ACC112 (cell line): ENCODE measurements around the gene CADPS2.
"Not testable (repeated sequence)": the region's sequence is repeated elsewhere in the genome, so short reads cannot be mapped to it uniquely, and the experiment has no call there.

Source experiments
- H2AFZ ChIP-seq: fragments of 200-600 bp; sonication (generic); one replicate; pipeline ENCODE4 v1.6.0; 2017; ENCODE audit warnings: antibody characterized with exemption, low read length; ENCODE audit not compliant: unreplicated experiment
- H3K27ac ChIP-seq: fragments of 200-600 bp; sonication (generic); 2 replicates; pipeline ENCODE4 v1.5.1; 2014; ENCODE audit warnings: low read depth, mild to moderate bottlenecking, antibody characterized with exemption, low read length, moderate library complexity
- H3K27me3 ChIP-seq: fragments of 200-600 bp; sonication (generic); 2 replicates; pipeline ENCODE4 v1.6.1; 2014; ENCODE audit warnings: mild to moderate bottlenecking, antibody characterized with exemption, low read length, moderate library complexity, mixed read lengths; ENCODE audit not compliant: insufficient read depth
- H3K36me3 ChIP-seq: fragments of 200-600 bp; sonication (generic); 2 replicates; pipeline ENCODE4 v1.6.1; 2016; ENCODE audit warnings: mild to moderate bottlenecking, antibody characterized with exemption, low read length, moderate library complexity, mixed read lengths; ENCODE audit not compliant: insufficient read depth
- H3K4me1 ChIP-seq: fragments of 200-600 bp; sonication (generic); one replicate; pipeline ENCODE4 v1.6.1; 2016; ENCODE audit warnings: low read length, mixed read lengths; ENCODE audit not compliant: insufficient read depth, unreplicated experiment, control insufficient read depth
- H3K4me3 ChIP-seq: fragments of 200-600 bp; sonication (generic); 2 replicates; pipeline ENCODE4 v1.5.1; 2014; ENCODE audit warnings: mild to moderate bottlenecking, low read depth, low read length
- H3K79me2 ChIP-seq: fragments of 200-600 bp; sonication (generic); one replicate; pipeline ENCODE4 v1.6.0; 2016; ENCODE audit warnings: low read length; ENCODE audit not compliant: control insufficient read depth, unreplicated experiment, insufficient read depth

The CADPS2 gene

DNA sequence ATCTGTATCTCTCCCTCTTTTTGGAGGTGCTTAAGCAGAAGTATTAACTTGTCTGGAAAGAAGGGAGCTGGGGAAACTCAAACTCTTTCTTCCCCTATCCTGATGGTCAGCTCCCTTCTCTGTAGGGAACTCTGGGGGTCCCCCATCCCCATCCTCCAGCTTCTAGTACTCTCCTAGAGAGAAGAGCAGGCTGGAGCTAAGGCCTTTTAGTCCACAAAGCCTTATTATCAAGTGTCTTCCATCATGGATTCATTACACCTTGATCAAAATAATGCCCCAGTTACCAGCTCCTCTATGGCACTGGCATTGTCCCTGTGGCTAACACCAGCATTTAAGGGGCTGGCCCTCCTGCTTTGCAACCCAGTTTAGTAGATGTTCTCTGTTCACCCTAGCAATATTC, 35.7 kb downstream of the CADPS2 start:
- no peaks in the 10 kb centered on the region for H3K79me2 ChIP-seq
- no peaks in the 10 kb centered on the region for H3K4me1 ChIP-seq
- H3K27ac ChIP-seq, result no peak overlapping the region
- no peak overlapping the region for H2AFZ ChIP-seq
- no peaks in the 10 kb centered on the region for H3K27me3 ChIP-seq
- no peak overlapping the region for H3K4me3 ChIP-seq
- H3K36me3 ChIP-seq, result no peaks in the 10 kb centered on the region

DNA sequence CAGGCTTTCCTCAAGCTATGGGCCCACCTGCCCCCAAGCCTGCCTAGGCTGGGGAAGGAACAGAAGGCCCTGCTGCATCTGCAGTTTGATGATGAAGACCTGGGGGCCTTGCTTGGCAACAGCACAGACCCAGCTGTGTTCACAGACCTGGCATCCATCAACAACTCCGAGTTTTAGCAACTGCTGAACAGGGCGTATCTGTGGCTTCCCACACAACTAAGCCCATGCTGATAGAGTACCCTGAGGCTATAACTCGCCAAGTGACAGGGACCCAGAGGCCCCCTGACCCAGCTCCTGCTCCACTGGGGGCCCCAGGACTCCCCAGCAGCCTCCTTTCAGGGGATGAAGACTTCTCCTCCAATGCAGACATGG, 36.3 kb downstream of the CADPS2 start:
- H3K36me3 ChIP-seq, result no peaks in the 10 kb centered on the region
- H2AFZ ChIP-seq, result no peak overlapping the region
- no peaks in the 10 kb centered on the region for H3K27me3 ChIP-seq
- no peaks in the 10 kb centered on the region for H3K79me2 ChIP-seq
- no peaks in the 10 kb centered on the region for H3K4me1 ChIP-seq
- no peak overlapping the region for H3K4me3 ChIP-seq
- H3K27ac ChIP-seq, result no peak overlapping the region

DNA sequence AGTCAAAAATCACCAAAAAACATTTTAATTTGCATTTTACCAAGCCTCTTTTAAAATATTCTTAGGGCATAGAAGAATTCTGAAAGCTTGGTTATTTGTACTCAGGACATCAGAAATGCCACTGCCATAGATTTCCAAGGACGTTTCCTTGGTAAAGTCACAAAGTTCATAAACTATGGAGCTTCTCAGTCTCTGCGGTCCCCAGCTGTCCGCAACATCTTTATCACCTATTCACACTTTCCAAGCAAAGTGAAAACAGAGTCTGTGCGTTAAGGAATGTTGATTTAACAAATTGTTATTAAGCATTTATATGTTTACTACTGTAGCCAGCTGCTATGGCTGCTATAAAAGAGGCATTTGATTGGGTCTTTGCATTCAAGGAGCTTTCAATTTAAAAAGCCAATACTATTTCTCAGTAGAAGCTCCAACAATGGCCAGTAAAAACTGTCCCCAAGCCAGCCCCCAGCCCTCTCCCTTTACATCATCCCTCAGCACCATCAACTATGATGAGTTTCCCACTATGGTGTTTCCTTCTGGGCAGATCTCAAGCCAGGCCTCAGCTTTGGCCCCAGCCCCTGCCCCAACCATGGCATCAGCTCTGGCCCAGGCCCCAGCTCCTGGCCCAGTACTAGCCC, 36.8 kb downstream of the CADPS2 start:
- Histone ChIP-seq H3K79me2 (no peaks in the 10 kb centered on the region), H3K27me3 (no peaks in the 10 kb centered on the region), H3K36me3 (no peaks in the 10 kb centered on the region), H2AFZ (no peak overlapping the region), H3K4me3 (no peak overlapping the region), H3K4me1 (peaks cover under 1% of the 10 kb centered on the region), H3K27ac (no peak overlapping the region)

DNA sequence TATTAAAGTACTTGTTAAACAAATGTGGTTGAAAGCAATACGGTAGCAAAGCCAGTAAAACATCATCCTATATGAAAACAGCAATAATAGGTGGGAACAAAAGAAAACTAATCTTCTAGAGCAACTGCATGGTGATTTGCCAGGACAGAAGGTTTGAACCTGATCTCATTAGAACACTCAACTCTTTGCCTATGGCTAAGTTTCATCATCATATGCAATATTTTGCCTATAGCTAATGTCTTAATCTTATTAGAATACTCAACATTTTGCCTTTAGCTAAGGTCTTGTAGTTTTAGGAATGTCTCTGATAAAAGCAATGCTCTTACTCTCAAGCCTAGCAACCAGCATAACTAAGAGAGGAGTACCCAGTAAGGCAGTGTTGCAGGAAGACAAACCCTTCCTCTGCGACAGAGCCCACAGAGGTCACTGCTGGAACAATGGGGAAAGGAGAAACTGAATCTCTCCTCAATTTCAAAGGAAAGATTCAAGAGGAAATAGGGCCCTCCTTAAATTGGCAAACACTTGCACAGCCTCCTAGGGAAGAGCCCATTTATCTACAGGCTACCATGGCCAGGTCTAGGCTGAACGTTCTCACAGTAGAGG, 38.3 kb downstream of the CADPS2 start:
- Histone ChIP-seq H3K4me1 (peaks cover 9% of the 10 kb centered on the region), H3K79me2 (no peaks in the 10 kb centered on the region), H3K4me3 (no peak overlapping the region), H2AFZ (no peak overlapping the region), H3K27ac (no peak overlapping the region), H3K27me3 (no peaks in the 10 kb centered on the region), H3K36me3 (no peaks in the 10 kb centered on the region)

DNA sequence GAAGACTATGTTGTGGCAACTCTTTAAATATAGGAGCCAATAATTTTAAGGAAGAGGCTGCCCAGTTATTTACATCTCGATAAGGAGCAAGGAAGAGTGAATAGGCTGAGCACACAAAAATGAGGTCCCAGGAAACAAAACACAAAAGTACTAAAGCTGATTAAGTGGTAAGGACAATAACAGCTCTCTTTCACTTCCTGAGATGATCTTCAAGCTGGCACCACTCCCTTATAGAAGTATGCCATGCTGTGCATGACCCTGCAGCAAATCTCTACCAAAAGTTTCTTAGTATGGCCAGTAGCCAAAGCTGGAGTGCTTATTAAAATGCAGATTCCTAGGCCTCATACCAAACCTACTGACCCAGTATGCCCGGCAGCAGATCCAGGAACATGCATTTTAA, 39.7 kb downstream of the CADPS2 start:
- no peaks in the 10 kb centered on the region for H3K27me3 ChIP-seq
- H3K36me3 ChIP-seq, result no peaks in the 10 kb centered on the region
- no peaks in the 10 kb centered on the region for H3K79me2 ChIP-seq
- no peak overlapping the region for H3K27ac ChIP-seq
- no peak overlapping the region for H2AFZ ChIP-seq
- H3K4me3 ChIP-seq, result no peak overlapping the region
- peaks cover 9% of the 10 kb centered on the region for H3K4me1 ChIP-seq

DNA sequence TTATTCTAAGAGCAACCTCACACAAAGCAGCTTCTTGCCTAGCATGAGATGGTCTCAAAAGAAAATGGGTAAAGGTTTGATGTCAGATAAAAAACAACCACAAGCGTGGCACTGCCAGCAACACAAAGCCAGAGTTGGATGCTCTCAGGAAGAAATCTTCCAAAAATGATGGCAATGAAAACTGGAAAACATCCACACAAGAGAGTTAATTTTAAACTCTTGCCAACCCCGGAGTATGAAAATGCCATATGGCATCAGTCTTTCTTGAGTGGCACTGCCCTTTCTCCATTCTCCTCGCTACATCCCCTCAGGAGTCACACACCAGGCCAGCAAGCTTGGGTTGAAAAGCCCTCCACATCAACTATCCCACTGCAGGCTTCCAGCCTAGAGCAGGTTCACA, 41.0 kb downstream of the CADPS2 start:
- Histone ChIP-seq H3K27ac (no peak overlapping the region), H3K36me3 (no peaks in the 10 kb centered on the region), H3K4me1 (peaks cover 9% of the 10 kb centered on the region), H3K79me2 (no peaks in the 10 kb centered on the region), H2AFZ (no peak overlapping the region), H3K27me3 (no peaks in the 10 kb centered on the region), H3K4me3 (no peak overlapping the region)

DNA sequence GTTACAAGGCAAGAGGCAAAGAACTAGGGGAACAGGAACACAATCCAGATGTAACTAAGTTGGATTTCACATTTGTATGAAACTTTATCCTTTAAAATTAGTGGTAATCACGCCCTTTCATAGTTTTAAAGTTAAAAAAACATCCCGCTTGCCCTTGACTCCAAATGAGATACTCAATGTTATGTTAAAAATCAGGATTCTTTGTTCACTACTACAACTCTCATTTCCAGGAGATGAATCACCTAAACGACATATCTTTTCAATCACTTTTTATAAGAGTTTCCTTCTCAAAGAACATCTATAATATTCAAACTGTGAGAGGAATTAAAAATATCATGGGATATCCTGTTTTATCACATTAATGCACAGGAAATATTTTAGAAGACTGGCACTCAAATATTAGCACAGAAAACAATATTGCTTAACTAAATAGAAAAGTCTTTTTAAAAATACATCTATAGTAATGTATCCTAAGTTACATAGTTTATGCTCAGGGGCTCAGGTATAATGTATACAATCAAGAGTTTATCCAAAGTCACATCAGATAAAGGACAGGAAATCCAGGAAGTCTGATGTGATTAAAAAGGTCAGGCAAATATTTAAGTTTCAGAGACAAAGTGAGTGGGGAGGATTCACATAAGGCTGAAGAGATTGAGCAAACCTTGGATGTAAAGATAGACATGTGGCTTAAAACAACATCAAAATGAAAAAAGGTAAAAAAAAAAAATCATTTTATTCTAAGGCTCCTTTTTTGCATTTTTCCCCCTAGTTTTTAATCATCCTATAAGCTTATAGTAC, 41.9 kb downstream of the CADPS2 start:
- Histone ChIP-seq H3K27ac (no peak overlapping the region), H3K4me3 (no peak overlapping the region), H3K36me3 (no peaks in the 10 kb centered on the region), H3K4me1 (peaks cover 9% of the 10 kb centered on the region), H3K27me3 (no peaks in the 10 kb centered on the region), H2AFZ (no peak overlapping the region), H3K79me2 (no peaks in the 10 kb centered on the region)

DNA sequence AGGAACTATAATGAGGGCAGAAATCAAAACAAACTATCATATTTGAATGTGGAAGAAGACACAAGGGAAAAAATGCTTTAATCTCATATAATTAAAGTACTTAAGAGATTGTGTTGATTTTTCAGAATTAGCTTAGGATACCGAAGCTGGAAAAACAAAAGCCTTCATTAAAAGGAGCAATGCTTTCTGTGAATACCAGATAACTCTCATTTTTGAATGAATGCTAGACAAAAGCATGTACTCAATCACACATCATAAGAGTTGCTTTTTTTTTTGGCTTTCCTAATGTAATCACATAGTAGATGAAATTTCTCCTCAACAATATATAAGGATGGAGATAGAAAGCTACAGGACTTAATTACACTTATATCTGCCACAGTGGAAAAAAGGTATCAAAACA, 43.3 kb downstream of the CADPS2 start:
- Histone ChIP-seq H3K4me3 (no peak overlapping the region), H3K27me3 (no peaks in the 10 kb centered on the region), H3K79me2 (no peaks in the 10 kb centered on the region), H2AFZ (no peak overlapping the region), H3K27ac (no peak overlapping the region), H3K36me3 (no peaks in the 10 kb centered on the region), H3K4me1 (peaks cover 9% of the 10 kb centered on the region)

DNA sequence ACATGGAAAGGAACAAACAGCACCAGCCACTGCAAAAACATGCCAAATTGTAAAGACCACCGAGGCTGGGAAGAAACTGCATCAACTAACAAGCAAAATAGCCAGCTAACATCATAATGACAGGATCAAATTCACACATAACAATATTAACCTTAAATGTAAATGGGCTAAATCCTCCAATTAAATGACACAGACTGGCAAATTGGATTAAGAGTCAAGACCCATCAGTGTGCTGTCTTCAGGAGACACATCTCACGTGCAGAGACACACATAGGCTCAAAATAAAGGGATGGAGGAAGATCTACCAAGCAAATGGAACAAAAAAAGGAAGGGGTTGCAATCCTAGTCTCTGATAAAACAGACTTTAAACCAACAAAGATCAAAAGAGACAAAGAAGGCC, 50.0 kb downstream of the CADPS2 start:
- not testable (repeated sequence) for H3K4me3 ChIP-seq, H3K36me3 ChIP-seq

DNA sequence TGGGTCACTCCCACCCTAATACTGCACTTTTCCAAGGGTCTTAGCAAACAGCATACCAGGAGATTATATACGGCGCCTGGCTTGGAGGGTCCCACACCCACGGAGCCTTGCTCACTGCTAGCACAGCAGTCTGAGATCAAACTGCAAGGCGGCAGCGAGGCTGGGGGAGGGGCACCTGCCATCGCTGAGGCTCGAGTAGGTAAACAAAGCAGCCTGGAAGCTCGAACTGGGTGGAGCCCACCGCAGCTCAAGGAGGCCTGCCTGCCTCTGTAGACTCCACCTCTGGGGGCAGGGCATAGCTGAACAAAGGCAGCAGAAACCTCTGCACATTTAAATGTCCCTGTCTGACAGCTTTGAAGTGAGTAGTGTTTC, 51.7 kb downstream of the CADPS2 start:
- not testable (repeated sequence) for H3K4me3 ChIP-seq, H3K27me3 ChIP-seq, H2AFZ ChIP-seq, H3K79me2 ChIP-seq, H3K4me1 ChIP-seq, H3K36me3 ChIP-seq, H3K27ac ChIP-seq

More for the DNA sequence above, 50.0 kb downstream of the CADPS2 start:
- H2AFZ ChIP-seq, H3K79me2 ChIP-seq, H3K27ac ChIP-seq, H3K27me3 ChIP-seq, H3K4me1 ChIP-seq: not testable (repeated sequence)
